PC-3 (cell line): ENCODE data around the gene STAG3.

ENCODE experiments used
- EZH2 ChIP-seq: fragments of 300-600 bp; sonication (generic); IDR thresholded peaks from one replicate; pipeline ENCODE4 v1.6.1; 2017; ENCODE audit warnings: antibody characterized with exemption, mild to moderate bottlenecking, low read length; ENCODE audit not compliant: unreplicated experiment
- TF ChIP-seq, protein P1 (sequence below): fragments of 300-600 bp; sonication (generic); conservative IDR thresholded peaks from 2 replicates; pipeline ENCODE4 v1.5.1; 2017; ENCODE audit warnings: antibody characterized with exemption, low read depth, mild to moderate bottlenecking, low read length

GRCh38 chr7:100192969-100193368, 15.3 kb downstream of the STAG3 start:
- TF ChIP-seq, protein P1, sequence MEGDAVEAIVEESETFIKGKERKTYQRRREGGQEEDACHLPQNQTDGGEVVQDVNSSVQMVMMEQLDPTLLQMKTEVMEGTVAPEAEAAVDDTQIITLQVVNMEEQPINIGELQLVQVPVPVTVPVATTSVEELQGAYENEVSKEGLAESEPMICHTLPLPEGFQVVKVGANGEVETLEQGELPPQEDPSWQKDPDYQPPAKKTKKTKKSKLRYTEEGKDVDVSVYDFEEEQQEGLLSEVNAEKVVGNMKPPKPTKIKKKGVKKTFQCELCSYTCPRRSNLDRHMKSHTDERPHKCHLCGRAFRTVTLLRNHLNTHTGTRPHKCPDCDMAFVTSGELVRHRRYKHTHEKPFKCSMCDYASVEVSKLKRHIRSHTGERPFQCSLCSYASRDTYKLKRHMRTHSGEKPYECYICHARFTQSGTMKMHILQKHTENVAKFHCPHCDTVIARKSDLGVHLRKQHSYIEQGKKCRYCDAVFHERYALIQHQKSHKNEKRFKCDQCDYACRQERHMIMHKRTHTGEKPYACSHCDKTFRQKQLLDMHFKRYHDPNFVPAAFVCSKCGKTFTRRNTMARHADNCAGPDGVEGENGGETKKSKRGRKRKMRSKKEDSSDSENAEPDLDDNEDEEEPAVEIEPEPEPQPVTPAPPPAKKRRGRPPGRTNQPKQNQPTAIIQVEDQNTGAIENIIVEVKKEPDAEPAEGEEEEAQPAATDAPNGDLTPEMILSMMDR = no peak
- TF ChIP-seq EZH2 = no peak
